Osteocyte (in vitro differentiated cells): Measurements from ENCODE around the gene SUN1. TPM values are rescaled to one million over a fixed set of nuclear protein-coding genes. Genes with fewer than 3 reads are reported as not detected.

Experiments
- DNase-seq: peaks from one replicate; pipeline ENCODE4 v3.0.0; 2021; ENCODE audit warnings: mixed read lengths; ENCODE audit not compliant: unreplicated experiment; ENCODE audit errors: extremely low spot score
- H3K27ac Mint-ChIP-seq: one replicate; pipeline ENCODE4 v1.8.0; 2021; ENCODE audit warnings: mild to moderate bottlenecking, mixed read lengths; ENCODE audit not compliant: unreplicated experiment
- H3K27me3 Mint-ChIP-seq: one replicate; pipeline ENCODE4 v1.8.0; 2021; ENCODE audit warnings: mixed read lengths; ENCODE audit not compliant: unreplicated experiment
- H3K36me3 Mint-ChIP-seq: one replicate; pipeline ENCODE4 v1.8.0; 2021; ENCODE audit warnings: mixed read lengths; ENCODE audit not compliant: unreplicated experiment
- H3K4me1 Mint-ChIP-seq: one replicate; pipeline ENCODE4 v1.8.0; 2021; ENCODE audit warnings: mixed read lengths; ENCODE audit not compliant: unreplicated experiment
- H3K4me3 Mint-ChIP-seq: one replicate; pipeline ENCODE4 v1.8.0; 2021; ENCODE audit warnings: mild to moderate bottlenecking, moderate library complexity, mixed read lengths; ENCODE audit not compliant: unreplicated experiment
- H3K9me3 Mint-ChIP-seq: one replicate; pipeline ENCODE4 v1.8.0; 2021; ENCODE audit warnings: mixed read lengths; ENCODE audit not compliant: unreplicated experiment
- CTCF ChIP-seq: fragments of 200-600 bp; sonication (generic); IDR thresholded peaks from 2 replicates; pipeline ENCODE4 v1.5.0; 2021; ENCODE audit warnings: antibody characterized with exemption, mild to moderate bottlenecking, moderate library complexity
- total RNA-seq: library from RNA; stranded (reverse); gene quantifications from 2 replicates; pipeline ENCODE4 v1.2.1, GENCODE V29; 2021

SUN1 gene
- total RNA-seq, 1 donor from 2014 or later = 212 TPM

GRCh38 chr7:837001-837400, 4.7 kb downstream of the SUN1 start:
- H3K27me3 Mint-ChIP-seq = no peaks in the 10 kb centered on the region
- H3K27ac Mint-ChIP-seq = peak overlapping the region; percentile 82
- H3K4me1 Mint-ChIP-seq = peaks cover 38% of the 10 kb centered on the region
- no peaks in the 10 kb centered on the region for H3K9me3 Mint-ChIP-seq
- TF ChIP-seq CTCF = no peak
- H3K4me3 Mint-ChIP-seq = no peak overlapping the region
- H3K36me3 Mint-ChIP-seq = peaks cover 38% of the 10 kb centered on the region
- no peak for DNase-seq

GRCh38 chr7:840001-840600, 7.8 kb downstream of the SUN1 start:
- no peak for TF ChIP-seq CTCF
- H3K9me3 Mint-ChIP-seq = no peaks in the 10 kb centered on the region
- no peak overlapping the region for H3K27ac Mint-ChIP-seq
- no peak for DNase-seq
- H3K4me3 Mint-ChIP-seq = no peak overlapping the region
- no peaks in the 10 kb centered on the region for H3K27me3 Mint-ChIP-seq
- peaks cover 17% of the 10 kb centered on the region for H3K4me1 Mint-ChIP-seq
- H3K36me3 Mint-ChIP-seq = peaks cover 52% of the 10 kb centered on the region

GRCh38 chr7:841943-842342, 9.7 kb downstream of the SUN1 start:
- Mint-ChIP-seq H3K4me3 (no peak overlapping the region), H3K27me3 (no peaks in the 10 kb centered on the region), H3K9me3 (no peaks in the 10 kb centered on the region), H3K27ac (no peak overlapping the region), H3K4me1 (peaks cover 5% of the 10 kb centered on the region), H3K36me3 (peaks cover 50% of the 10 kb centered on the region)
- DNase-seq = no peak
- TF ChIP-seq CTCF = no peak

GRCh38 chr7:842431-843031, 10.3 kb downstream of the SUN1 start:
- Mint-ChIP-seq H3K4me1 (peaks cover 2% of the 10 kb centered on the region), H3K27ac (no peak overlapping the region), H3K36me3 (peaks cover 46% of the 10 kb centered on the region), H3K9me3 (no peaks in the 10 kb centered on the region), H3K27me3 (no peaks in the 10 kb centered on the region), H3K4me3 (no peak overlapping the region)
- TF ChIP-seq CTCF = no peak
- no peak for DNase-seq

GRCh38 chr7:843230-843629, 11.0 kb downstream of the SUN1 start:
- no peak for DNase-seq
- Mint-ChIP-seq H3K27me3 (no peaks in the 10 kb centered on the region), H3K27ac (no peak overlapping the region), H3K36me3 (peaks cover 47% of the 10 kb centered on the region), H3K4me1 (no peaks in the 10 kb centered on the region), H3K9me3 (no peaks in the 10 kb centered on the region), H3K4me3 (no peak overlapping the region)
- no peak for TF ChIP-seq CTCF
